Gastroesophageal sphincter (tissue), 3 donors: ENCODE data around the gene OR10AD1.

Experiments used
- CTCF ChIP-seq, 4 experiments: fragments of 200-600 bp in 2 of 4; fragments of 450-650 bp in 2 of 4; sonication (generic) in 1 of 4; IDR thresholded peaks; one replicate each; pipeline ENCODE4 v1.5.1; 2017 to 2019; ENCODE audit warnings: antibody characterized with exemption in 4 of 4, mild to moderate bottlenecking in 2 of 4, moderate library complexity in 2 of 4
- EP300 ChIP-seq: sonication (generic); formaldehyde crosslinking; IDR thresholded peaks from one replicate; pipeline ENCODE4 v1.6.1; 2017; ENCODE audit warnings: antibody characterized with exemption, mild to moderate bottlenecking
- POLR2A ChIP-seq, 2 donors: fragments of 450-650 bp; IDR thresholded peaks; one replicate each; pipeline ENCODE4 v1.6.1; 2017; ENCODE audit warnings: antibody characterized with exemption in 2 of 2, mild to moderate bottlenecking in 2 of 2, moderate library complexity in 1 of 2

GRCh38 chr12:48160046-48160445, 43.0 kb downstream of the OR10AD1 start:
- TF ChIP-seq POLR2A (IDR thresholded peaks at IDR 0.05) (no peak), EP300 (no peak), CTCF (IDR thresholded peaks at IDR 0.05) (no peak)
